ENCODE data around the gene KLHDC3. TPM values are rescaled to one million over a fixed set of nuclear protein-coding genes. Genes with fewer than 3 reads are reported as not detected.

KLHDC3 gene
- total RNA-seq, 1 donor from 2014 or later = 52.1 TPM

DNA sequence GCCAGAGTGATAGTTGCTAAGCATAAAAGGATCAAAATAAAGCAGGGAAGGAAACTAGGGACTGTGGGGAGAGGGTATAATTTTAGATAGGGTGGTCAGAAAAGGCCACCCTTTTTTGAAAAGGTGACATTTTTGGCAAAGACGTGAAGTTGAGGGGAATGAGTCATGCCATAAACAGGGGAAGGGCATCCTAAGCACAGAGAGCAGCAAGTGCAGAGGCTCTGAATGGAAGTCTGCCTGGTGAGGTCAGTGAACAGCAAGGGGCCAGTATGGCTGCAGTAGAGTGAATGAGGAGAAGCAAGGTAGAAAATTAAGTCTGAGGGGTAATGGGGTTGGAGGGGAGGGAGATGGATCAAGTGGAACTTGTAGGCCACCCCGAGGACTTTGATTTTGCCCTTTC is 47.8 kb downstream of the KLHDC3 start:
- no peaks in the 10 kb centered on the region for H3K27me3 ChIP-seq
- no peak overlapping the region for H3K4me3 ChIP-seq
- no peaks in the 10 kb centered on the region for H3K9me3 ChIP-seq
- peaks cover 32% of the 10 kb centered on the region for H3K4me1 ChIP-seq
- peaks cover 0 to 33% of the 10 kb centered on the region in 2 donors for H3K36me3 ChIP-seq
- intact Hi-C loops (cut with DNase I) = no loop called here
- no peak overlapping the region for H3K27ac ChIP-seq
- TF ChIP-seq, protein P1, sequence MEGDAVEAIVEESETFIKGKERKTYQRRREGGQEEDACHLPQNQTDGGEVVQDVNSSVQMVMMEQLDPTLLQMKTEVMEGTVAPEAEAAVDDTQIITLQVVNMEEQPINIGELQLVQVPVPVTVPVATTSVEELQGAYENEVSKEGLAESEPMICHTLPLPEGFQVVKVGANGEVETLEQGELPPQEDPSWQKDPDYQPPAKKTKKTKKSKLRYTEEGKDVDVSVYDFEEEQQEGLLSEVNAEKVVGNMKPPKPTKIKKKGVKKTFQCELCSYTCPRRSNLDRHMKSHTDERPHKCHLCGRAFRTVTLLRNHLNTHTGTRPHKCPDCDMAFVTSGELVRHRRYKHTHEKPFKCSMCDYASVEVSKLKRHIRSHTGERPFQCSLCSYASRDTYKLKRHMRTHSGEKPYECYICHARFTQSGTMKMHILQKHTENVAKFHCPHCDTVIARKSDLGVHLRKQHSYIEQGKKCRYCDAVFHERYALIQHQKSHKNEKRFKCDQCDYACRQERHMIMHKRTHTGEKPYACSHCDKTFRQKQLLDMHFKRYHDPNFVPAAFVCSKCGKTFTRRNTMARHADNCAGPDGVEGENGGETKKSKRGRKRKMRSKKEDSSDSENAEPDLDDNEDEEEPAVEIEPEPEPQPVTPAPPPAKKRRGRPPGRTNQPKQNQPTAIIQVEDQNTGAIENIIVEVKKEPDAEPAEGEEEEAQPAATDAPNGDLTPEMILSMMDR (IDR thresholded peaks at IDR 0.05) = no peak
- no peak for DNase-seq (ENCODE audit: extremely low spot score in 2 of 2)

DNA sequence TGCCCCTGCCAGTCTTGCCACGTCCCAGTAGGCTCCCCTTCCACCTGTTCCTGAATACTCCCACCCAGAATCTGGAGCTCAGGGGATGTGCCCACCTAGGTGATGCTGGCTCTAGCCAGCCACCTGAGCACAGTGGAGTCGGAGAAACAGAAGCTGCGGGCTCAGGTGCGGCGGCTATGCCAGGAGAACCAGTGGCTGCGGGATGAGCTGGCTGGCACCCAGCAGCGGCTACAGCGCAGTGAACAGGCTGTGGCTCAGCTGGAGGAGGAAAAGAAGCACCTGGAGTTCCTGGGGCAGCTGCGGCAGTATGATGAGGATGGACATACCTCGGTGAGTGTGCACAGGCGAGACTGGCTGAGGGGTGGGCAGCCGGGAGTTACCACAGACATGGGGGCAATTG is 48.8 kb downstream of the KLHDC3 start:
- Histone ChIP-seq H3K36me3 (peaks cover 0 to 35% of the 10 kb centered on the region in 2 donors), H3K4me3 (no peak overlapping the region), H3K27me3 (no peaks in the 10 kb centered on the region), H3K9me3 (no peaks in the 10 kb centered on the region), H3K4me1 (peaks cover 31% of the 10 kb centered on the region), H3K27ac (no peak overlapping the region)
- intact Hi-C loops (cut with DNase I) = no loop called here
- TF ChIP-seq POLR2AphosphoS5 (IDR thresholded peaks at IDR 0.05; ENCODE audit: insufficient read depth in 1 of 2, low read depth in 1 of 2) = no peak
- TF ChIP-seq, protein P1 (IDR thresholded peaks at IDR 0.05) = no peak
- no peak for DNase-seq (ENCODE audit: extremely low spot score in 2 of 2)

DNA sequence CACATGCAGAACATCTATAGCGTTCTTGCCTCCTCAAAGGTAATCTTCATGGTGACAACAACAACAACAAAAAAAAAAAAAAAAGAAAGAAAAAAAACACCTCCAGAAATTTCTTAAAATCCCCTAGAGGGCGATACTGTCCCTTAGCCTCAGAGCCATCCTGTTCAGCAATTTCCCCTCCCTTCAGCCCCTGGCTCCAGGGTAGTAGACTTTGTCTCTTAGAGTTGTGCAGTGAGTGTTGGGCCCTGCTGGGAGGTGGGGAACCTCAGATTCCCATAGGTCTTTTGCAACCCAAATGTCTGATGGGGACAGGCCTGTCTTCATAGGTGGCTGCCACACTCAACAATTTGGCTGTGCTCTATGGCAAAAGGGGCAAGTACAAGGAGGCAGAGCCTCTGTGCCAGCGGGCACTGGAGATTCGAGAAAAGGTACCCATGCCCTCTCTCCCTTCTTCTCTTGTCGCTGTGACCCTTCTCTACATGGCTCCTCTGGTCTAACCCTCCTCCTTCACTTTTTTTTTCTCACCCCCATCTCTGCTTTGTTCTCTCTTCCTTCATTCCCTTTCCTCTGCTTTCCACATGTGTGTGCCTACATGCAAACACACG is 56.1 kb downstream of the KLHDC3 start:
- DNase-seq (ENCODE audit: extremely low spot score in 2 of 2) = no peak
- Histone ChIP-seq H3K4me1 (peaks cover 5% of the 10 kb centered on the region), H3K27ac (no peak overlapping the region), H3K9me3 (no peaks in the 10 kb centered on the region), H3K27me3 (no peaks in the 10 kb centered on the region), H3K4me3 (no peak overlapping the region), H3K36me3 (peaks cover 0 to 17% of the 10 kb centered on the region in 2 donors)
- TF ChIP-seq POLR2AphosphoS5 (IDR thresholded peaks at IDR 0.05; ENCODE audit: insufficient read depth in 1 of 2, low read depth in 1 of 2) = no peak
- TF ChIP-seq, protein P1 (IDR thresholded peaks at IDR 0.05) = peak in 1 of 3 experiments; percentile 32
- intact Hi-C loops (cut with DNase I) = loop anchor here (10.0 kb wide), 1 partner anchor 55 kb away; no protein-coding TSS in a partner anchor

Other genes with a start within 250 kb of the KLHDC3 start
- gene BICRAL, start 232.2 kb upstream of the KLHDC3 start, total RNA-seq = 19.2 TPM
- 55.7 TPM for gene RPL7L1, start 134.6 kb upstream of the KLHDC3 start, total RNA-seq
- gene PTCRA, start 98.2 kb upstream of the KLHDC3 start, total RNA-seq = not detected
- gene CNPY3, start 84.8 kb upstream of the KLHDC3 start, total RNA-seq = 30.2 TPM
- 1.5 TPM for gene GNMT, start 53.5 kb upstream of the KLHDC3 start, total RNA-seq
- 19.6 TPM for gene PEX6, start 35.1 kb upstream of the KLHDC3 start, total RNA-seq
- 26.3 TPM for gene PPP2R5D, start 29.7 kb upstream of the KLHDC3 start, total RNA-seq
- gene MEA1, start 303 bp upstream of the KLHDC3 start, total RNA-seq = 40.3 TPM
- gene RRP36, start 7.4 kb downstream of the KLHDC3 start, total RNA-seq = 36.6 TPM
- 13.0 TPM for gene CUL7, start 39.6 kb downstream of the KLHDC3 start, total RNA-seq
- gene MRPL2, start 45.2 kb downstream of the KLHDC3 start, total RNA-seq = 14.2 TPM
- 17.2 TPM for gene KLC4, start 45.4 kb downstream of the KLHDC3 start, total RNA-seq
- 62.1 TPM for gene PTK7, start 62.1 kb downstream of the KLHDC3 start, total RNA-seq
- 28.2 TPM for gene SRF, start 157.0 kb downstream of the KLHDC3 start, total RNA-seq
- 49.1 TPM for gene CUL9, start 167.9 kb downstream of the KLHDC3 start, total RNA-seq
- gene DNPH1, start 215.2 kb downstream of the KLHDC3 start, total RNA-seq = 61.9 TPM
- gene TTBK1, start 229.2 kb downstream of the KLHDC3 start, total RNA-seq = not detected

Data from vagina (tissue), 2 donors.